Glutamatergic neuron (in vitro differentiated cells): ENCODE results near the gene C1orf87. TPM values are rescaled to one million over a fixed set of nuclear protein-coding genes. Genes with fewer than 3 reads are reported as not detected.

Experiments
- DNase-seq: peaks from one replicate; pipeline ENCODE4 v3.0.0; 2022
- H3K27ac Mint-ChIP-seq: one replicate; pipeline ENCODE4 v1.8.0; 2020; ENCODE audit warnings: mild to moderate bottlenecking, mixed read lengths, inconsistent platforms; ENCODE audit not compliant: unreplicated experiment
- H3K27me3 Mint-ChIP-seq: one replicate; pipeline ENCODE4 v1.8.0; 2020; ENCODE audit warnings: mild to moderate bottlenecking, moderate library complexity, mixed read lengths, inconsistent platforms; ENCODE audit not compliant: unreplicated experiment
- H3K36me3 Mint-ChIP-seq: one replicate; pipeline ENCODE4 v1.8.0; 2020; ENCODE audit warnings: mild to moderate bottlenecking, mixed read lengths, inconsistent platforms; ENCODE audit not compliant: unreplicated experiment
- H3K4me1 Mint-ChIP-seq: one replicate; pipeline ENCODE4 v1.8.0; 2020; ENCODE audit warnings: mild to moderate bottlenecking, low read depth, mixed read lengths, inconsistent platforms; ENCODE audit not compliant: unreplicated experiment
- H3K4me3 Mint-ChIP-seq: one replicate; pipeline ENCODE4 v1.8.0; 2020; ENCODE audit warnings: mild to moderate bottlenecking, mixed read lengths, inconsistent platforms; ENCODE audit not compliant: unreplicated experiment
- H3K9me3 Mint-ChIP-seq: one replicate; pipeline ENCODE4 v1.8.0; 2020; ENCODE audit warnings: mild to moderate bottlenecking, moderate library complexity, mixed read lengths, inconsistent platforms; ENCODE audit not compliant: unreplicated experiment
- total RNA-seq: library from RNA; stranded (reverse); fragmentation: NEBNext Ultra II Directional; extraction: Animal tissue kit (Norgen Biotek cat#: 25700); gene quantifications from one replicate; pipeline ENCODE4 v1.2.1, GENCODE V29; 2021; ENCODE audit not compliant: unreplicated experiment
- TF ChIP-seq, protein P1 (sequence below): fragments of 200-600 bp; sonication (generic); IDR thresholded peaks from one replicate; pipeline ENCODE4 v1.5.0; 2021; ENCODE audit not compliant: partially characterized antibody, unreplicated experiment

C1orf87 gene
- total RNA-seq, 1 donor from 2014 or later = not detected

DNA sequence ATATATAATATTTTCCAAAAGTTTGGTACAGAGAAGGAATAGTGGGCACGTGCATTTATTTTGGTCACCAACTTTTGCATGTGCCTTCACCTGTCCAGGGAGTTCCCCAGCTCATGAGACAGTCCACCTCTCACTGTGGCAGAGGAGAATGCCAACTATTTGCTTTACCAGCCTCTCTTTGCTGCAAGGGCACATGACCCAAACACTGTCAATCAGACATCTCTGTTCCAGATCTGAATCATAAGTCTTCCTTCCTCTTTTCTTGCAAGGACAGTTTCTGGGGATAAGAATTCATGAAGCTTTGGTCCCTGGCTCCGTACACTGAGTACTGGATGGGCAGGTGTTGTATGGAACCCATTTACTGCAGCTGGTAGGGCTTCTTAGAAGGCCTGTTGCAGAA lies 38.6 kb downstream of the C1orf87 start:
- Mint-ChIP-seq H3K4me1 (peaks cover 25% of the 10 kb centered on the region), H3K4me3 (no peak overlapping the region), H3K27ac (no peak overlapping the region), H3K9me3 (peaks cover 2% of the 10 kb centered on the region), H3K36me3 (no peaks in the 10 kb centered on the region), H3K27me3 (peaks cover 2% of the 10 kb centered on the region)
- TF ChIP-seq, protein P1, sequence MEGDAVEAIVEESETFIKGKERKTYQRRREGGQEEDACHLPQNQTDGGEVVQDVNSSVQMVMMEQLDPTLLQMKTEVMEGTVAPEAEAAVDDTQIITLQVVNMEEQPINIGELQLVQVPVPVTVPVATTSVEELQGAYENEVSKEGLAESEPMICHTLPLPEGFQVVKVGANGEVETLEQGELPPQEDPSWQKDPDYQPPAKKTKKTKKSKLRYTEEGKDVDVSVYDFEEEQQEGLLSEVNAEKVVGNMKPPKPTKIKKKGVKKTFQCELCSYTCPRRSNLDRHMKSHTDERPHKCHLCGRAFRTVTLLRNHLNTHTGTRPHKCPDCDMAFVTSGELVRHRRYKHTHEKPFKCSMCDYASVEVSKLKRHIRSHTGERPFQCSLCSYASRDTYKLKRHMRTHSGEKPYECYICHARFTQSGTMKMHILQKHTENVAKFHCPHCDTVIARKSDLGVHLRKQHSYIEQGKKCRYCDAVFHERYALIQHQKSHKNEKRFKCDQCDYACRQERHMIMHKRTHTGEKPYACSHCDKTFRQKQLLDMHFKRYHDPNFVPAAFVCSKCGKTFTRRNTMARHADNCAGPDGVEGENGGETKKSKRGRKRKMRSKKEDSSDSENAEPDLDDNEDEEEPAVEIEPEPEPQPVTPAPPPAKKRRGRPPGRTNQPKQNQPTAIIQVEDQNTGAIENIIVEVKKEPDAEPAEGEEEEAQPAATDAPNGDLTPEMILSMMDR = no peak
- no peak for DNase-seq

DNA sequence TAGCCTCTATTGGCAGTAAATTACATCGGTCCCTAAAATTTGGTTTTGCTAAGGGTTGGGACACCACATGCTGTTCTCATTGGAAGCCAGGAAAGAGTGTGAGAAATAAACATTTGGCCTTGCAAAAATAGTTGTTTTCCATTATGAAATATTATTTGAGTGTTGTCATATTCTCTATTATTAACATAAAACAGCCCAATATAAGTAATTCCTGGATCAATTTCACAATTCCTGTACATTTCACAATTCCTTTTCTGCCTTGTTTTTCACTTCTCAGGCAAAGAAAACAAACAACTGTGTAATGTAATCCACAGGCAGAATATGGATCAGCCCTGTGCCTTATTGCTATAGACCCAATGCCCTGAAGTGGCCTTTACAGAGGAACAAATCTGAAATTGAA lies 40.5 kb downstream of the C1orf87 start:
- H3K4me3 Mint-ChIP-seq = no peak overlapping the region
- TF ChIP-seq, protein P1 = no peak
- H3K4me1 Mint-ChIP-seq = peaks cover 26% of the 10 kb centered on the region

DNA sequence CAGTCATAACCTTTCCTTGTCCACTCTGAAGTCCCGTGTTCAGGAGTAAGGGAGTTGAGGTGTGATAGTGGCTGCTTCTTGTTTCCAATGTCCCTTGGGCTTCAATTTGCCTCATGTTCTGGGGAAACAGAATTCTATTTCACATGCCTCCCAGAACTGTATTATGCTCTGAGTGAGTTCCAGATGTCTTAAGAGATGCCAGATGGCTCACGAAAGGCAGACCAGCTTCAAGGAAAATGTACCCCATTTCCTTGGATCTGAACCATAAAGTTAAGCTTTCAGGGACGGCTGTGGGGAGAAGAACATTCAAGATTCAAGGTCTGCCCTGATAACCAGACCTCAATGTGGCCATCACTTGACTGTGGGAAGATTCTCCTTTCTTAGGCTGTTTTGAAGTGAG lies 42.4 kb downstream of the C1orf87 start:
- Mint-ChIP-seq H3K27me3 (no peaks in the 10 kb centered on the region), H3K9me3 (peaks cover 2% of the 10 kb centered on the region), H3K36me3 (no peaks in the 10 kb centered on the region), H3K27ac (peak overlapping the region; percentile 56), H3K4me3 (no peak overlapping the region), H3K4me1 (peaks cover 15% of the 10 kb centered on the region)
- no peak for DNase-seq
- TF ChIP-seq, protein P1 = no peak

More for the DNA sequence above, 40.5 kb downstream of the C1orf87 start:
- Mint-ChIP-seq H3K9me3 (peaks cover 2% of the 10 kb centered on the region), H3K27me3 (peaks cover 2% of the 10 kb centered on the region), H3K36me3 (no peaks in the 10 kb centered on the region), H3K27ac (no peak overlapping the region)
- no peak for DNase-seq

DNA sequence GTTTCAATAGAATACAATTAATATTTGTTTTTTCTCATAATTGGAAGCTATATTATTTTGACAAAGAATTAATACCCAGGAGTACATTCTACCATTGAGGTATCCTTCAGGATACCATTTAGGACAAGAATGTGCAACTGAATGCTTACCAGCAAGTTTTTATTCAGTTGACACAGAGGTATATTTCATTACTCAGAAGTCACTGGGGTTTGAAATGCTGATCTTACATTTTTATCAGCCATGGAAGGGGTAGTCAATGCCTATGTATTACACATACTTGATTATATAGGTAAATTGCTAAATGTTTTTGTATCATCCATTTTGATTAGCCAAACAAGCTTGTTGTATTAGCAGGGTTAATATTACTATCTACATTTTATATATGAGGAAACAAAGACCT lies 48.0 kb downstream of the C1orf87 start:
- H3K4me3 Mint-ChIP-seq = no peak overlapping the region
- no peaks in the 10 kb centered on the region for H3K27me3 Mint-ChIP-seq
- H3K36me3 Mint-ChIP-seq = no peaks in the 10 kb centered on the region
- no peak for DNase-seq
- H3K27ac Mint-ChIP-seq = no peak overlapping the region
- H3K4me1 Mint-ChIP-seq = peaks cover 6% of the 10 kb centered on the region
- peaks cover 2% of the 10 kb centered on the region for H3K9me3 Mint-ChIP-seq
- TF ChIP-seq, protein P1 = no peak

DNA sequence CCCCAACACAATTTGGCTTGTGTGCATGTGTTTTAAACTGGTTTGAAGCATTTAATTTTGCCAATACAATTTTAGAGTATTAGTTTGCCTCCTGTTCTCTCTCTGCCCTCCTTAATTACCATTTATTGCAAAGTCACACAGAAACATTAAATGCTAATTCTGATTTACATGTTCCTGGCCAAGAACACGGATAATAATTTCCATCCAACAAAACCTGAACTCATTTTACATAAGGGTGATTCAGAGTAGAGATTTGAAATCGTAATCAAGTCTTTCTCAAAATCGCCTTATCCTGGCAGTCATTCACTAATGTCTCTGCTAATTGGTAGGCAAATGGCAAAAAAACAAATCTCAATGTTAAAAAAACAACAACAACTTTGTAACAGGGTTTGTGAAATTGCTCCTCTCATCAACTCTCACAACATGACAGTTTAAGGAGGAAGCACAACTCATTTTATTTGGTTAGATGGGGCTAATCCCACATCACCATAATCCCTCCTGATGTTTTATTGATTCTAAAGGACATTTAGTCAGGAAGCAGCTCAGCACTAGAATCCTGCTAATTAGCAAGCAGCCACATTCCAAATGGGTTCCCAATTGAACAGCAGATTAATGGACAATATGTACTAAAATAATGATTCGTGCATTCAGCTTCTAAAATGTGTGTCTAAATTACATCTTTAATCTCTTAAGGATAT lies 55.9 kb downstream of the C1orf87 start:
- H3K36me3 Mint-ChIP-seq = no peaks in the 10 kb centered on the region
- no peak overlapping the region for H3K4me3 Mint-ChIP-seq
- no peaks in the 10 kb centered on the region for H3K27me3 Mint-ChIP-seq
- H3K27ac Mint-ChIP-seq = no peak overlapping the region
- peaks cover 6% of the 10 kb centered on the region for H3K9me3 Mint-ChIP-seq
- no peaks in the 10 kb centered on the region for H3K4me1 Mint-ChIP-seq
- no peak for DNase-seq
- TF ChIP-seq, protein P1 = no peak
